ENCODE data around the gene MED1.
A peak's percentile ranks its signal among the peaks of the same experiment; 100 is the strongest.

Gene MED1

DNA sequence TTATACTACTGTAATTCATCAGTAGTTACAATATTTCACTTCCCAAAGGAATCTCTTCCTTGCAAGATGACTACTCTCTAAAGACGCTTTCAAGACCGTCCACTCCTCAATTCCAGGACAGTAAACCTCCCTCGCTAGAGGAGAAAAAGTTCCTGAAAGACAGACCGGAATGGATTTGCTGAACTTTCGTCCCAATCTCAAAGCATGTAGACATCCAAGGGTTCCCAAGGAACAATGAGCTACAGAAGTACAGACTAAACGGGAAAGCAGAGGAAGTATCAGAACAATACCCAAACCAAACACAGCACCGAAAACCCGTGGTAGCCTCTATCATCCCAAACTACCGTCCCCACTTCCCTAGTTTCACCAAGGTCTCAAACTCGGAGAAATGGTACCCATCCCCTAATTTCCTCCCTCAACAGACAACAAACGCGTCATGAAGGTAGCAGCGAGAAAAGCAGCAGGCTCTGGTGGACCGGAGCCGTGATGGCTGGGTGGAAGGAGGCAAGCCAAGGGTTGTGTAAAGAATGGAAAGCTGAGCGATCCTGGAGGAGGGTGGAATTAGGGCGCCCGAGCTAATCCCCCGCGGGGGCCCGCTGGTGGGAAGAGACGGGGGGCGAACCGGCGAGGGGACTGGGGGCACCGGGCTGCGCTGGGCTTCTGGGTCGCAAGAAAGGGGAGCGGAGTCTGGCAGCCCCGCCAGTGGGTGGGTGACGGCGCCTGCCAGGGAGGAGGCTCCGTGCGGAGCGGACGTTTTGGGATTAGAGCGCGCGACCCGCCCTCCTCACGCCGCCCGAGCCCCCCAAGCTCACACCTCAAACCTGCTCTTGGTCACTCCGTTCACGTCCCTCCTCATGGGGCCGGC, 50.3 kb downstream of the MED1 start:
- no peak for TF ChIP-seq EZH2phosphoT487 (IDR thresholded peaks at IDR 0.05; ENCODE audit: borderline replicate concordance, low read length)
- TF ChIP-seq, protein P1, sequence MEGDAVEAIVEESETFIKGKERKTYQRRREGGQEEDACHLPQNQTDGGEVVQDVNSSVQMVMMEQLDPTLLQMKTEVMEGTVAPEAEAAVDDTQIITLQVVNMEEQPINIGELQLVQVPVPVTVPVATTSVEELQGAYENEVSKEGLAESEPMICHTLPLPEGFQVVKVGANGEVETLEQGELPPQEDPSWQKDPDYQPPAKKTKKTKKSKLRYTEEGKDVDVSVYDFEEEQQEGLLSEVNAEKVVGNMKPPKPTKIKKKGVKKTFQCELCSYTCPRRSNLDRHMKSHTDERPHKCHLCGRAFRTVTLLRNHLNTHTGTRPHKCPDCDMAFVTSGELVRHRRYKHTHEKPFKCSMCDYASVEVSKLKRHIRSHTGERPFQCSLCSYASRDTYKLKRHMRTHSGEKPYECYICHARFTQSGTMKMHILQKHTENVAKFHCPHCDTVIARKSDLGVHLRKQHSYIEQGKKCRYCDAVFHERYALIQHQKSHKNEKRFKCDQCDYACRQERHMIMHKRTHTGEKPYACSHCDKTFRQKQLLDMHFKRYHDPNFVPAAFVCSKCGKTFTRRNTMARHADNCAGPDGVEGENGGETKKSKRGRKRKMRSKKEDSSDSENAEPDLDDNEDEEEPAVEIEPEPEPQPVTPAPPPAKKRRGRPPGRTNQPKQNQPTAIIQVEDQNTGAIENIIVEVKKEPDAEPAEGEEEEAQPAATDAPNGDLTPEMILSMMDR (IDR thresholded peaks at IDR 0.05; ENCODE audit: low read depth, low read length, poor library complexity, severe bottlenecking), result no peak
- H4K20me1 ChIP-seq (ENCODE audit: control insufficient read depth, insufficient read depth, low read depth, low read length), result no peaks in the 10 kb centered on the region; the same call in 1 of the 2 replicates
- H3F3A ChIP-seq (ENCODE audit: control insufficient read depth, insufficient read depth), result peaks cover 33% of the 10 kb centered on the region
- H3K79me2 ChIP-seq (ENCODE audit: control insufficient read depth, low read length), result peaks cover 25% of the 10 kb centered on the region
- no peaks in the 10 kb centered on the region for H3K9me2 ChIP-seq (replicated peaks; ENCODE audit: control insufficient read depth, low read length)
- H3K27ac ChIP-seq (ENCODE audit: low read depth, low read length), result no peak overlapping the region
- no peaks in the 10 kb centered on the region for H3K9me3 ChIP-seq (ENCODE audit: control insufficient read depth, insufficient read depth, low read length)
- H3K27me3 ChIP-seq (ENCODE audit: control insufficient read depth, low read length), result no peaks in the 10 kb centered on the region
- 0 out of 2 replicates have a peak, but pooled peaks cover 4% of the 10 kb centered on the region for H3K36me3 ChIP-seq (ENCODE audit: control insufficient read depth, low read length)
- H3K4me1 ChIP-seq (ENCODE audit: control insufficient read depth, low read length), result peaks cover 15% of the 10 kb centered on the region
- H3K4me2 ChIP-seq (ENCODE audit: low read length), result peak overlapping the region; percentile 72
- peak overlapping the region; percentile 97 for H3K4me3 ChIP-seq (ENCODE audit: low read length)

DNA sequence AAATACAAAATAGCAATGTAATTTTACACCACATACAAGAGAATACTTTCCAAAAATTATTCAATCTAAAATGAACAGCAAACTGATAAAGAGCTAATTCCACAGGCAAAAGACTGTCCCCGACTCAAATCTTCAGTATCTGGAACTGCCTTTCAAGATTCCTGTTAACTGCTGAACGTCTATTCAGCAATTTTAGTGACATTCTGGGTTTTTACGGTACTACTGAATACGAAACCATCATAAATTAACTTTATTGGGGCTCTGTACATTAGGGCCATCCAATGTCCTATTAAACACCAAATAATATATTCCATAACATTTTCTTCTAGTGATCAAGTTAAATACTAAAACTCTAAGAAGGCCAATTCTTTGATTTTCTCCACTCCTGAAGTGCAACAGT, 51.3 kb downstream of the MED1 start:
- no peaks in the 10 kb centered on the region; the same call in 1 of the 2 replicates for H4K20me1 ChIP-seq (ENCODE audit: control insufficient read depth, insufficient read depth, low read depth, low read length)
- no peak overlapping the region for H3K4me3 ChIP-seq (ENCODE audit: low read length)
- H3F3A ChIP-seq (ENCODE audit: control insufficient read depth, insufficient read depth), result peaks cover 27% of the 10 kb centered on the region
- H3K4me2 ChIP-seq (ENCODE audit: low read length), result no peak overlapping the region
- H3K9me2 ChIP-seq (replicated peaks; ENCODE audit: control insufficient read depth, low read length), result no peaks in the 10 kb centered on the region
- no peaks in the 10 kb centered on the region for H3K9me3 ChIP-seq (ENCODE audit: control insufficient read depth, insufficient read depth, low read length)
- peaks cover 15% of the 10 kb centered on the region for H3K4me1 ChIP-seq (ENCODE audit: control insufficient read depth, low read length)
- peaks cover 25% of the 10 kb centered on the region for H3K79me2 ChIP-seq (ENCODE audit: control insufficient read depth, low read length)
- no peak overlapping the region for H3K27ac ChIP-seq (ENCODE audit: low read depth, low read length)
- no peak for TF ChIP-seq EZH2phosphoT487 (IDR thresholded peaks at IDR 0.05; ENCODE audit: borderline replicate concordance, low read length)
- TF ChIP-seq, protein P1 (IDR thresholded peaks at IDR 0.05; ENCODE audit: low read depth, low read length, poor library complexity, severe bottlenecking), result no peak
- no peaks in the 10 kb centered on the region for H3K36me3 ChIP-seq (ENCODE audit: control insufficient read depth, low read length)
- H3K27me3 ChIP-seq (ENCODE audit: control insufficient read depth, low read length), result no peaks in the 10 kb centered on the region

DNA sequence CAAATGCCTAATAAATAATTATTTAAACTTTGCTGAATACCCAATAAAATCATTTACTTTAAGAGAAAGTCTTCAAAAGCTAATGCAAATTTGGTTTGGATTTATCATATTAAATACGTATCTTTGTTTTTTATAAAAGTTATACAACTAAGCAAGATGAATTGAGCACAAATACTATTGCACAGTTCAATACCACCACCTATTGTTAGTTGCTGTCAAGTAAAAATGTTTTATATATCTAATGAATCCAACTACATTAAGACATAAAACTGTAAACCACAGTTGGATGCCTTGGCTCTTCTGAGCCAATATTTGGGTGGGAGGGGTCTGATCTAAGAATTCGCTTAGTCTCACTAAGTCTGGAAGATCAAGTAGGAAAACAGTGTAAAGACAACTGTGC, 57.3 kb downstream of the MED1 start:
- H3K27ac ChIP-seq (ENCODE audit: low read depth, low read length), result no peak overlapping the region
- H3F3A ChIP-seq (ENCODE audit: control insufficient read depth, insufficient read depth), result peaks cover 4% of the 10 kb centered on the region; the same call in 1 of the 2 replicates
- peaks cover 6% of the 10 kb centered on the region; the same call in 1 of the 2 replicates for H3K79me2 ChIP-seq (ENCODE audit: control insufficient read depth, low read length)
- no peaks in the 10 kb centered on the region for H3K36me3 ChIP-seq (ENCODE audit: control insufficient read depth, low read length)
- no peaks in the 10 kb centered on the region for H3K27me3 ChIP-seq (ENCODE audit: control insufficient read depth, low read length)
- H3K9me3 ChIP-seq (ENCODE audit: control insufficient read depth, insufficient read depth, low read length), result no peaks in the 10 kb centered on the region
- no peaks in the 10 kb centered on the region for H4K20me1 ChIP-seq (ENCODE audit: control insufficient read depth, insufficient read depth, low read depth, low read length)
- H3K4me3 ChIP-seq (ENCODE audit: low read length), result no peak overlapping the region
- H3K4me1 ChIP-seq (ENCODE audit: control insufficient read depth, low read length), result no peaks in the 10 kb centered on the region
- TF ChIP-seq, protein P1 (IDR thresholded peaks at IDR 0.05; ENCODE audit: low read depth, low read length, poor library complexity, severe bottlenecking), result no peak
- TF ChIP-seq EZH2phosphoT487 (IDR thresholded peaks at IDR 0.05; ENCODE audit: borderline replicate concordance, low read length), result no peak
- no peak overlapping the region for H3K4me2 ChIP-seq (ENCODE audit: low read length)
- H3K9me2 ChIP-seq (replicated peaks; ENCODE audit: control insufficient read depth, low read length), result no peaks in the 10 kb centered on the region

Measured in DOHH2 (cell line).